Natural killer cell (primary cell): Measurements from ENCODE around the gene ESPNL. TPM values are rescaled to one million over a fixed set of nuclear protein-coding genes. Genes with fewer than 3 reads are reported as not detected.

Experiments used
- ATAC-seq, 3 donors: fragments of 150-1000 bp in 2 of 3; fragments of 200-7000 bp in 1 of 3; cut with Tn5 transposase; 1 replicate in 1 of 3; 2 replicates in 2 of 3; pipeline ENCODE4 v1.10.0; 2021; ENCODE audit warnings: mild to moderate bottlenecking in 2 of 3, moderate library complexity in 2 of 3
- DNase-seq, 2 donors: peaks; one replicate each; pipeline versions ENCODE4 v3.0.0 to v3.0.0-alpha.2; 2013 to 2021; ENCODE audit warnings: mixed read lengths in 1 of 2
- H3K27ac ChIP-seq: one replicate; pipeline ENCODE4 v1.5.1; 2013; ENCODE audit warnings: mild to moderate bottlenecking, low read length
- H3K27me3 ChIP-seq: one replicate; pipeline ENCODE4 v1.6.1; 2013; ENCODE audit warnings: low read length; ENCODE audit not compliant: control insufficient read depth, insufficient read depth
- H3K36me3 ChIP-seq: one replicate; pipeline ENCODE4 v1.6.1; 2013; ENCODE audit warnings: low read length; ENCODE audit not compliant: control insufficient read depth, insufficient read depth
- H3K4me1 ChIP-seq: one replicate; pipeline ENCODE4 v1.6.1; 2013; ENCODE audit warnings: low read length; ENCODE audit not compliant: control insufficient read depth, insufficient read depth
- H3K4me3 ChIP-seq: one replicate; pipeline ENCODE4 v1.5.1; 2013; ENCODE audit warnings: low read length
- H3K9me3 ChIP-seq: one replicate; pipeline ENCODE4 v1.6.1; 2013; ENCODE audit warnings: low read length; ENCODE audit not compliant: control insufficient read depth, insufficient read depth
- H3K27ac Mint-ChIP-seq, 2 donors: one replicate each; pipeline ENCODE4 v1.8.0; 2022; ENCODE audit warnings: mild to moderate bottlenecking in 2 of 2, mixed read lengths in 2 of 2, moderate library complexity in 1 of 2
- H3K27me3 Mint-ChIP-seq, 2 donors: one replicate each; pipeline ENCODE4 v1.8.0; 2022; ENCODE audit warnings: low read depth in 2 of 2, mixed read lengths in 2 of 2
- H3K36me3 Mint-ChIP-seq: one replicate; pipeline ENCODE4 v1.8.0; 2022; ENCODE audit warnings: mixed read lengths
- H3K4me1 Mint-ChIP-seq, 2 donors: one replicate each; pipeline ENCODE4 v1.8.0; 2022; ENCODE audit warnings: mixed read lengths in 2 of 2
- H3K4me3 Mint-ChIP-seq: one replicate; pipeline ENCODE4 v1.8.0; 2022; ENCODE audit warnings: mild to moderate bottlenecking, moderate library complexity, mixed read lengths
- H3K9me3 Mint-ChIP-seq, 2 donors: one replicate each; pipeline ENCODE4 v1.8.0; 2022; ENCODE audit warnings: mixed read lengths in 2 of 2
- CTCF ChIP-seq: fragments of 200-600 bp; IDR thresholded peaks from one replicate; pipeline ENCODE4 v1.8.0; 2022; ENCODE audit warnings: antibody characterized with exemption
- WGBS: methylation state at CpG from one replicate; pipeline ENCODE4 v1.1.7; 2013; ENCODE audit warnings: missing lambda C conversion rate; ENCODE audit not compliant: insufficient coverage; 5-methylcytosine and 5-hydroxymethylcytosine counted together
- intact Hi-C: fragments of 100-400 bp; cut with micrococcal nuclease; formaldehyde crosslinking; loops from one replicate; pipeline ENCODE4 v1.14.2; 2022
- total RNA-seq, 4 donors: library from RNA; stranded (reverse); fragments of 120-200 nt in 1 of 4; gene quantifications; one replicate each; pipeline versions ENCODE4 v1.2.3 to v1.2.4, GENCODE V29; 2013 to 2022

The ESPNL gene
- total RNA-seq, 3 donors from 2014 or later (not counting 1 experiment from before 2014, with no cell fraction given): not detected

DNA sequence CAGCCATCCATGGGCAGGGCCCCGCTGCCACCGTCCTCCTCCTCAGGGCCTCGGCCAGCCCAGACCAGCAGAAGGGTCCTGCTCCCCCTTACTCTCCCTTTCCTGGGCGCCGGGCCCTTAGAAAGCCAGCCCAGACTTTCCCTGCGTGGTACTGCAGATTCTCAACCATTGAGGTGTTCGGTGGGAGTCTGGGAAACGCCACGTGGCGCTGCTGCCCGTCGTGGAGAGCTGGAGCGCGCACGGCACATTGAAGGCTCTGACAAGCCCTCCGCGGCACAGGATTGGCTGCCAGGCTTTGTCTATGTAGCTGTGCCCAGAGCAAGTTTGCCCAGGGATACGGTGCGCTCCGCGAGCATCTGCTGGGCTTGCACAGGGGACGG, 27.9 kb downstream of the ESPNL start:
- H3K27me3 ChIP-seq: no peaks in the 10 kb centered on the region

DNA sequence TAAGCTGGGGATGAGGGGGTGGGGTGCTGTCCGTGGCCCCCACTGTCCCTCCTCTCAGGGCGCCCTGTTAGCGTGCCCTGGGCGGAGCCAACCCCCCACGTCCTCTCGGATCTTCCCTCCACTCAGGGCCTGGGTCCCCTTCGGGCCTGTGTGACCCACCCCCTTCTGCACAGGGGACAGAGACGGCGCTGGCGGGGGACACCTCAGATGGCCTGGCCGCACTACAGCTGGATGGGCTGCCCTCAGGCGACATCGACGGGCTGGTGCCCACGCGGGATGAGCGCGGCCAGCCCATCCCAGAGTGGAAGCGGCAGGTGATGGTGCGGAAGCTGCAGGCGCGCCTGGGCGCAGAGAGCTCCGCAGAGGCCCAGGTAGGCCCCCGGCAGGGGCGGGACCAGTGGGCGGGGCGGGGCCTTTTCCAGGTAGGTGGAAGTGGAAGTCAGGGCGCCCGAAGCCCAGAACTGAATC, 28.4 kb downstream of the ESPNL start:
- no peak overlapping the region for H3K27ac Mint-ChIP-seq
- H3K4me1 ChIP-seq: peaks cover 5% of the 10 kb centered on the region
- intact Hi-C loops: no loop called here
- no peaks in the 10 kb centered on the region for H3K36me3 Mint-ChIP-seq
- ATAC-seq (no peak), DNase-seq (no peak)
- no peak overlapping the region for H3K4me3 Mint-ChIP-seq
- no peak for TF ChIP-seq CTCF
- H3K27ac ChIP-seq: no peak overlapping the region
- no peak overlapping the region for H3K4me3 ChIP-seq
- H3K9me3 Mint-ChIP-seq: no peaks in the 10 kb centered on the region
- H3K27me3 ChIP-seq: no peaks in the 10 kb centered on the region
- H3K36me3 ChIP-seq: no peaks in the 10 kb centered on the region
- no peaks in the 10 kb centered on the region for H3K27me3 Mint-ChIP-seq
- no peaks in the 10 kb centered on the region for H3K9me3 ChIP-seq
- 80% methylated on average over 30 of the region's 30 CpGs for WGBS
- no peaks in the 10 kb centered on the region for H3K4me1 Mint-ChIP-seq

More for the DNA sequence above, 27.9 kb downstream of the ESPNL start:
- no peak for DNase-seq
- 92% methylated on average over 21 of the region's 22 CpGs for WGBS
- Histone ChIP-seq H3K9me3 (no peaks in the 10 kb centered on the region), H3K27ac (no peak overlapping the region), H3K4me1 (peaks cover 5% of the 10 kb centered on the region), H3K36me3 (no peaks in the 10 kb centered on the region), H3K4me3 (no peak overlapping the region)
- no peak overlapping the region for H3K27ac Mint-ChIP-seq
- no peaks in the 10 kb centered on the region for H3K27me3 Mint-ChIP-seq
- ATAC-seq: no peak
- no peaks in the 10 kb centered on the region for H3K4me1 Mint-ChIP-seq
- TF ChIP-seq CTCF: no peak
- H3K36me3 Mint-ChIP-seq: no peaks in the 10 kb centered on the region
- intact Hi-C loops: no loop called here
- no peaks in the 10 kb centered on the region for H3K9me3 Mint-ChIP-seq
- no peak overlapping the region for H3K4me3 Mint-ChIP-seq

- H3K4me1 ChIP-seq: peaks cover 5% of the 10 kb centered on the region
- H3K4me3 ChIP-seq: no peak overlapping the region
- intact Hi-C loops: no loop called here
- TF ChIP-seq CTCF: no peak
- no peaks in the 10 kb centered on the region for H3K9me3 ChIP-seq
- Mint-ChIP-seq H3K27ac (no peak overlapping the region), H3K4me3 (no peak overlapping the region), H3K27me3 (no peaks in the 10 kb centered on the region), H3K4me1 (no peaks in the 10 kb centered on the region), H3K36me3 (no peaks in the 10 kb centered on the region), H3K9me3 (no peaks in the 10 kb centered on the region)
- no peaks in the 10 kb centered on the region for H3K36me3 ChIP-seq
- no peak for DNase-seq
- 90% methylated on average over 22 of the region's 22 CpGs for WGBS
- H3K27me3 ChIP-seq: no peaks in the 10 kb centered on the region
- ATAC-seq: no peak
- no peak overlapping the region for H3K27ac ChIP-seq
Observed at GRCh38 chr2:238129166-238130010, 29.2 kb downstream of the ESPNL start.
